NCI-H1417 (cell line): Measurements from ENCODE around the gene ABHD17A.

Experiments
- DNase-seq, 3 experiments: peaks; one replicate each; lab custom pipeline; 2025; lab: John Stamatoyannopoulos, UW

ABHD17A gene

GRCh38 chr19:1885398-1886119, at the start of gene ABHD17A:
TSS of gene ABHD17A (minus strand) at chr19:1885496. CDS start at chr19:1881566, 3,930 bp downstream.
- DNase-seq: peak; percentile 94 to 98 (median 96)

GRCh38 chr19:1933942-1934341, 48.6 kb upstream of the ABHD17A start:
- DNase-seq: no peak

- no peak for DNase-seq
These were observed 47.9 kb upstream of the ABHD17A start for GRCh38 chr19:1933244-1933643.

GRCh38 chr19:1932395-1932794, 47.1 kb upstream of the ABHD17A start:
- DNase-seq: no peak

DNA sequence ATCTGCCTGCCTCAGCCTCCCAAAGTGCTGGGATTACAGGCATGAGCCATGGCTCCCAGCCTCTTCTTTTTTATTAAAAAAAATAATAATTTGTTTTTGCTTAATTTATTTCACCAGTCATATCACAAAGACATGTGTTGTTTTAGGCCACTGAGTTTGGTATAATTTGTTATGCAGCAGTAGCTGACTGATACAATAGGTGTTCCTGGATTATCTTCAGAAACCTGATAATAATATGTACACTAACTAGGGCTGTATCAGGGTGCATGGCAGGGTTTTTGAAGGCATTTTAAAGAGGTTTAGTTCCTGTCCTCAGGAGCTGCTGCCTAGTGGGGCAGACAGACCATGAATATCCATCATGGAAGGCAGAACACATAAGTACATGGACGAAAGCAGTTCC, 46.1 kb upstream of the ABHD17A start:
- no peak for DNase-seq

GRCh38 chr19:1929021-1929742, 43.9 kb upstream of the ABHD17A start:
- DNase-seq: peak; percentile 75 to 88 (median 75)

GRCh38 chr19:1925544-1925943, 40.2 kb upstream of the ABHD17A start:
- no peak for DNase-seq

DNA sequence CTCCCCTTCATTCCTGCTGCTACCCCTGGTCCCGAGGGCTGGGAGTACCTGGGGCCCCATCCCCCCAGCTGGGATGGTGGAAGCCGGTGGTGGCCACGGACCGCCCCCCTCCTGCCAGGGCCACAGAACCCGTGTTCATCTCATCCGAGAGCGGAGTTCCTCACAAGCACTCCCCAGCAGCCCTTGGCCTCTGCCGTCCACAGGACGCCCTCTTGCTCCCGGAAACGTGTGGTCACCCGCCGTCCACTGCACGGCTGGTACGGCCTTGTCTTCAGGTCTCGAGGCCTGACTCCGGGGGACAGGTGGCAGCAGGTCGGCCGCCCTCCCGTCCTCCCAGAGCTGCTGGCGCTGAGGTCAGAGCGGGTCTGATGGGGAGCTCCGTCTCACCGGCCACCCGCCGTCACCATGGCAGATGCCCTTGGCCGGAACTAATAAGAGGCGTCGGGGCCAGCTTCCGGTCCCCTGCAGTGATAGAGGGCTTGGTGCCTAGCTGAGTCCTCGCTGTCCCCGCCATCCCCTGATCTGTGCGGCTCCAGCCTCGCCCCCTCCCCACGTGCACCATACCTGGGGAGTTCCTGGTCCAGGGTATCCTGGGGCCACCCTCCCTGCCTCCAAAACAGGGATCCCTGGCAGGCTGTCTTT, 39.1 kb upstream of the ABHD17A start:
- no peak for DNase-seq

GRCh38 chr19:1923319-1923718, 38.0 kb upstream of the ABHD17A start:
- no peak for DNase-seq

GRCh38 chr19:1922803-1923202, 37.5 kb upstream of the ABHD17A start:
- no peak for DNase-seq

DNA sequence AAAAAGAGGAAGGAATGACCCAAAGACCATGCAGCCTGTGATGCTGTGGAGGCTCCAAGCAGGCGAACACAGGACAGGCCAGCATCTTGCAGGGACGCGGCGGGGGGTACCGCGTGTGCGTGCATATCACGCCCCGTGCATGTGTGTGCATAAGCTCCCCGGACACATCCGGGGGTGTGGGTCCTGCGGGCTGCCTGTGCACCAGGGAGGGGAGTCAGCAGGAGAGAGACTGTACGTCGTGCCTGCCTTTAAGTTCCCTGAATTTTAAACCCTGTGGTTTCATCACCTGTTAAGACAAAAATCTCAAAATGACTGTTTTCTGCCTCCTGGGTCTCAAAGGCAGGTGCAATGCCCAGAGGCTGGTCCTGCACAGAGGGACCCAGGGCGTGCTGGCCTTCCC, 36.5 kb upstream of the ABHD17A start:
- DNase-seq: no peak

DNA sequence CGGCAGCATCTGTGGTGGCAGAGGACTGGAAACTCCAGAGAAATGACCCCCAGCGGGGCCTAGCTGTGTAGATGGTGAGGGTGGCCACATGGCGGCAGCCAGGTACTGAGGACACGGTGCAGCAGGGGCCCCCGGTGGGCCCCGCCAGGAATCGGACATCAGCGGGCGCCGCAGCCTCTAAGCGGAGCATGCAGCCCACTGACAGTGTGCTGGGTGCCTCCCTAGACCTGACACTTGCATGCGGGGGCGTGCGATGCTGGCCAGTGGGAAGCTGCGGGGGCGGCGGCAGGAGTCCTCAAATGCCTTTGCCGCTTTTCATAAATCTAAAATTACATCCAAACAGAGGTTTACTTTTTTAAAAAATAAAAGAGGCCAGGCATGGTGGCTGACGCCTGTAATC, 36.0 kb upstream of the ABHD17A start:
- DNase-seq: no peak

DNA sequence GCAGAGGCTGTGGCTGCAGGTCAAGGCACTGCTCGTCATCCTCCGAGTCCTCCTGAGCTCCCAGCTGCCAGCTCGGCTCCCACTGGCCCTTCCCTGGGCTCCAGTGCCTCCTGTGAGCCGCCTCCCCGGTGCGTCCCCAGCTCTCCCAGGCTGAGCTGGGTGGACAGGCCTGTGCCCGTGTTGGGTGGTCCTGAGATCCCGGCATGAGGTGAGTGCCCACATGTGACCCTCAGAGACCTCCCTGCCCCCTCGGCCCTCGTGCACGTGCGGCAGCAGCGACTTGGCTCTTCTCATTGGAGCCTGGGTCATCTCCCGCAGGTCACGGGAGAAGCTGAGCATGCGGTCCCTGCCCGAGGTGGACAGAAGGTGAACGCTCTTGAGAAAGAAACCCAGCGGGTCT, 35.3 kb upstream of the ABHD17A start:
- DNase-seq: no peak

DNA sequence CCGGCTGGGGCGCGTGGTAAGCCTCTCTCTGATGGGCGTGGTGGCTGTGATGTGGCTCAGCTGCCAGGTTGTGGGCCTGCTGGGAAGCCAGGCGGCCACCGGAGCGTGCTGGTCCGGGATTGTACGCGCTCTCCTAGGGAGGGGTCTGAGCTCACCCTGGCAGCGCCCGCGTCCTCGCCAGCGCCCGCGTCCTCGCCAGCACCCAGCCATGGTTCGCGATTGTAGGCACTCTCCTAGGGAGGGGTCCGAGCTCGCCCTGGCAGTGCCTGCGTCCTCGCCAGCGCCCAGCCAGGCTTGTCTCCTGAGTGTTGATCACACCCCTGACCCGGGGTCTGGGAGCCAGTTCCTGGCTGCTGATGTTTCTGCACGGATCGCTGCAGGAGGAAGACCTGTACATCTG, 33.7 kb upstream of the ABHD17A start:
- no peak for DNase-seq

DNA sequence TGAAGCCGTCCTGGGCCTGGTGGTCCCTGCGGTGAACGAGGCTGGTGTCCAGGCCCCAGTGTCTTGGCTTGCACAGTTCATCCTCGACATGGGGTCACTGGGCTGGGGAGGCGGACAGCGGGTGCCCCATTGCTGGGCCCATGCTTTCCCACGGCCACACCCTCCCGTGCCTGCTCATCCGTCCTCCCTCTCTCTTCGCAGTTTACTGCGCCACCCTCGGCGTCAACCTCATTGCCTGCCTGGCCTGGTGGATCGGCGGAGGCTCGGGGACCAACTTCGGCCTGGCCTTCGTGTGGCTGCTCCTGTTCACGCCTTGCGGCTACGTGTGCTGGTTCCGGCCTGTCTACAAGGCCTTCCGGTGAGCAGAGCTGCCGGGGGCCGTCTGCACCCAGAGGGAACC, 32.6 kb upstream of the ABHD17A start:
- no peak for DNase-seq

DNA sequence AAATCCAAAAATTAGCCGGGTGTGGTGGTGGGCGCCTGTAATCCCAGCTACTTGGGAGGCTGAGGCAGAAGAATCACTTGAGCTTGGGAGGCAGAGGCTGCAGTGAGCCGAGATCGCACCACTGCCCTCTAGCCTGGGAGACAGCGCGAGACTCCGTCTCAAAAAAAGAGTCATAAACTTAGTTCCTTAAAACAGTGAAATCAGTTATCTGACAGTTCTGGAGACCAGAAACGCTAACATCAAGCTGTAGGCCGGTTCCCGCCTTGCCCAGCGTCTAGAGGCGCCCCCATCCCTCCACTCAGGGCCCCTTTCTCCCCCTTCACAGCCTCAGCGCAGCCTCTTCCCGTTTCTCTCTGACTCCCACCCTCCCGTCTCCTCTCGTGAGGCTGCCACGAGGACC, 31.9 kb upstream of the ABHD17A start:
- no peak for DNase-seq

- no peak for DNase-seq
These were observed 29.6 kb upstream of the ABHD17A start for GRCh38 chr19:1914826-1915341.

GRCh38 chr19:1913781-1914577, 28.7 kb upstream of the ABHD17A start:
- DNase-seq: no peak

DNA sequence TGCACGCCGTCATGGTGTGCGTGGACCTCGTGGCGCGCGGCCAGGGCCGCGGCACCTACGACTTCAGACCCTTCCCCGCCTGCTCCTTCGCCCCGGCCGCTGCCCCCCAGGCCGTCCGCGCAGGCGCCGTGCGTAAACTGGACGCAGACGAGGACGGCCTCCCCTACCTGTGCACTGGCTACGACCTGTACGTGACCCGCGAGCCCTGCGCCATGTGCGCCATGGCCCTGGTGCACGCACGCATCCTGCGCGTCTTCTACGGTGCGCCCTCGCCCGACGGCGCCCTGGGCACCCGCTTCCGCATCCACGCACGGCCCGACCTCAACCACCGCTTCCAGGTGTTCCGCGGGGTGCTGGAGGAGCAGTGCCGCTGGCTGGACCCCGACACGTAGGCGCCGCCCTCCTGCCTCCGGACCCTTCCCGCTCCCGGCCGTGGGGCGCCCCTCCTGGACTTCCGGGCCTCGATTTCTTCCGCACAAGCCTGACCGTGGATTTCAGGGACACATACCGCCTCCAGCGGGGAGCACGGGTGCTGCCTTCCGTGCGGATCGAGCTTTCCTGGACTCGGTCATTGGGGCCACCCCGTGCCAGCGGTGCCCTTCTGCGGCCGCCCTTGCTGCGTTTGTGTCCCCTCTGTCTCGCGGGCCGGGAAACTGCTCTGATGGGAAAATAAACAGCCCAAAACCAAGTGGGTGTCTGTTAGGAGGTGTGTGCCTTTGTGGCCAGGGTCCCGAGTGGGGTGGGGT, 27.6 kb upstream of the ABHD17A start:
- no peak for DNase-seq

GRCh38 chr19:1911995-1912394, 26.7 kb upstream of the ABHD17A start:
- no peak for DNase-seq

- no peak for DNase-seq
These were observed 25.8 kb upstream of the ABHD17A start for GRCh38 chr19:1911098-1911497.
